ENCODE data around the gene AOPEP.

Gene AOPEP

GRCh38 chr9:95036676-95037075 is 310.2 kb downstream of the AOPEP start:
- H3K4me3 ChIP-seq (replicated peaks; ENCODE audit: low read depth, low read length), result no peak overlapping the region
- H3K27me3 ChIP-seq (replicated peaks; ENCODE audit: control insufficient read depth, insufficient read depth, low read length), result no peaks in the 10 kb centered on the region
- TF ChIP-seq, protein P1, sequence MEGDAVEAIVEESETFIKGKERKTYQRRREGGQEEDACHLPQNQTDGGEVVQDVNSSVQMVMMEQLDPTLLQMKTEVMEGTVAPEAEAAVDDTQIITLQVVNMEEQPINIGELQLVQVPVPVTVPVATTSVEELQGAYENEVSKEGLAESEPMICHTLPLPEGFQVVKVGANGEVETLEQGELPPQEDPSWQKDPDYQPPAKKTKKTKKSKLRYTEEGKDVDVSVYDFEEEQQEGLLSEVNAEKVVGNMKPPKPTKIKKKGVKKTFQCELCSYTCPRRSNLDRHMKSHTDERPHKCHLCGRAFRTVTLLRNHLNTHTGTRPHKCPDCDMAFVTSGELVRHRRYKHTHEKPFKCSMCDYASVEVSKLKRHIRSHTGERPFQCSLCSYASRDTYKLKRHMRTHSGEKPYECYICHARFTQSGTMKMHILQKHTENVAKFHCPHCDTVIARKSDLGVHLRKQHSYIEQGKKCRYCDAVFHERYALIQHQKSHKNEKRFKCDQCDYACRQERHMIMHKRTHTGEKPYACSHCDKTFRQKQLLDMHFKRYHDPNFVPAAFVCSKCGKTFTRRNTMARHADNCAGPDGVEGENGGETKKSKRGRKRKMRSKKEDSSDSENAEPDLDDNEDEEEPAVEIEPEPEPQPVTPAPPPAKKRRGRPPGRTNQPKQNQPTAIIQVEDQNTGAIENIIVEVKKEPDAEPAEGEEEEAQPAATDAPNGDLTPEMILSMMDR (IDR thresholded peaks at IDR 0.05; ENCODE audit: insufficient read depth, low read length, poor library complexity, severe bottlenecking), result no peak
- no peak for DNase-seq (ENCODE audit: extremely low read depth, insufficient read length)
- no peaks in the 10 kb centered on the region for H3K36me3 ChIP-seq (ENCODE audit: control insufficient read depth, insufficient read depth, low read length)

GRCh38 chr9:95037789-95038521 is 311.5 kb downstream of the AOPEP start:
- Histone ChIP-seq H3K36me3 (ENCODE audit: control insufficient read depth, insufficient read depth, low read length) (no peaks in the 10 kb centered on the region), H3K4me3 (replicated peaks; ENCODE audit: low read depth, low read length) (no peak overlapping the region), H3K27me3 (replicated peaks; ENCODE audit: control insufficient read depth, insufficient read depth, low read length) (no peaks in the 10 kb centered on the region)
- DNase-seq (ENCODE audit: extremely low read depth, insufficient read length), result no peak
- TF ChIP-seq, protein P1 (IDR thresholded peaks at IDR 0.05; ENCODE audit: insufficient read depth, low read length, poor library complexity, severe bottlenecking), result no peak

GRCh38 chr9:95038666-95039065 is 312.2 kb downstream of the AOPEP start:
- Histone ChIP-seq H3K4me3 (replicated peaks; ENCODE audit: low read depth, low read length) (no peak overlapping the region), H3K27me3 (replicated peaks; ENCODE audit: control insufficient read depth, insufficient read depth, low read length) (no peaks in the 10 kb centered on the region), H3K36me3 (ENCODE audit: control insufficient read depth, insufficient read depth, low read length) (no peaks in the 10 kb centered on the region)
- no peak for DNase-seq (ENCODE audit: extremely low read depth, insufficient read length)
- TF ChIP-seq, protein P1 (IDR thresholded peaks at IDR 0.05; ENCODE audit: insufficient read depth, low read length, poor library complexity, severe bottlenecking), result no peak

DNA sequence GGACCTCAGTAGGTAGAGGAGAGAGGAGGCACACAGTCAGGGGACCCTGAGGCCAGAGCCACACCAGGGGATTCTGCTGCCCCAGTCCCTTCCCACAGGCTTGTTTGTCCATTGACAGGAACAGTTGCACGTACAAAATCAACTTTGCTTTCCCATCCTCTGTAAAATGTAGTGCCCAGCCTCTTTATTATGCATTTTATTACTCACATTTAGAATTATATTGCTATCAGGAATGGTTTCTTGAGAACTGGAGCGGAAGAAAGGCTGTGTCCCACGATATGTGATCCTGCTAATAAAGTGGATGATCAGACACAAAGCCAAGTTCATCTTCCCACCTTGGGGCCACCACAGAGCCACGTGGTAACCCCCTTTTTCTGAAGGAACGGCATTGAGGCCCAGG is 313.6 kb downstream of the AOPEP start:
- Histone ChIP-seq H3K4me3 (replicated peaks; ENCODE audit: low read depth, low read length) (no peak overlapping the region), H3K36me3 (ENCODE audit: control insufficient read depth, insufficient read depth, low read length) (no peaks in the 10 kb centered on the region; the same call in 1 of the 2 replicates), H3K27me3 (replicated peaks; ENCODE audit: control insufficient read depth, insufficient read depth, low read length) (no peaks in the 10 kb centered on the region)
- TF ChIP-seq, protein P1 (IDR thresholded peaks at IDR 0.05; ENCODE audit: insufficient read depth, low read length, poor library complexity, severe bottlenecking), result no peak
- DNase-seq (ENCODE audit: extremely low read depth, insufficient read length), result no peak

GRCh38 chr9:95043826-95044225 is 317.3 kb downstream of the AOPEP start:
- no peak for DNase-seq (ENCODE audit: extremely low read depth, insufficient read length)
- Histone ChIP-seq H3K36me3 (ENCODE audit: control insufficient read depth, insufficient read depth, low read length) (no peaks in the 10 kb centered on the region; the same call in 1 of the 2 replicates), H3K27me3 (replicated peaks; ENCODE audit: control insufficient read depth, insufficient read depth, low read length) (no peaks in the 10 kb centered on the region), H3K4me3 (replicated peaks; ENCODE audit: low read depth, low read length) (no peak overlapping the region)
- TF ChIP-seq, protein P1 (IDR thresholded peaks at IDR 0.05; ENCODE audit: insufficient read depth, low read length, poor library complexity, severe bottlenecking), result no peak

All from GM06990 (cell line).